SK-MEL-5 (cell line): ENCODE results near the gene LAMA3. TPM values are rescaled to one million over a fixed set of nuclear protein-coding genes. Genes with fewer than 3 reads are reported as not detected.

ENCODE experiments used
- DNase-seq: peaks from one replicate; pipeline ENCODE4 v3.0.0-alpha.2; 2016; ENCODE audit warnings: low read depth, low spot score
- in situ Hi-C: cut with HindIII; loops from 2 replicates; pipeline ENCODE4 v1.10.0; 2016; ENCODE audit warnings: low sequenced_read_pairs, high pct_unique_total_duplicates, low pct_unique_long_range_greater_than_20kb
- total RNA-seq: library from RNA; depleted of rRNA; stranded (reverse); fragments of >200 nt; shearing (Covaris generic); gene quantifications from 2 replicates; pipeline ENCODE4 v1.2.3, GENCODE V29; 2014

Gene LAMA3
- total RNA-seq, 1 experiment from 2014 or later: 1.1 TPM

DNA sequence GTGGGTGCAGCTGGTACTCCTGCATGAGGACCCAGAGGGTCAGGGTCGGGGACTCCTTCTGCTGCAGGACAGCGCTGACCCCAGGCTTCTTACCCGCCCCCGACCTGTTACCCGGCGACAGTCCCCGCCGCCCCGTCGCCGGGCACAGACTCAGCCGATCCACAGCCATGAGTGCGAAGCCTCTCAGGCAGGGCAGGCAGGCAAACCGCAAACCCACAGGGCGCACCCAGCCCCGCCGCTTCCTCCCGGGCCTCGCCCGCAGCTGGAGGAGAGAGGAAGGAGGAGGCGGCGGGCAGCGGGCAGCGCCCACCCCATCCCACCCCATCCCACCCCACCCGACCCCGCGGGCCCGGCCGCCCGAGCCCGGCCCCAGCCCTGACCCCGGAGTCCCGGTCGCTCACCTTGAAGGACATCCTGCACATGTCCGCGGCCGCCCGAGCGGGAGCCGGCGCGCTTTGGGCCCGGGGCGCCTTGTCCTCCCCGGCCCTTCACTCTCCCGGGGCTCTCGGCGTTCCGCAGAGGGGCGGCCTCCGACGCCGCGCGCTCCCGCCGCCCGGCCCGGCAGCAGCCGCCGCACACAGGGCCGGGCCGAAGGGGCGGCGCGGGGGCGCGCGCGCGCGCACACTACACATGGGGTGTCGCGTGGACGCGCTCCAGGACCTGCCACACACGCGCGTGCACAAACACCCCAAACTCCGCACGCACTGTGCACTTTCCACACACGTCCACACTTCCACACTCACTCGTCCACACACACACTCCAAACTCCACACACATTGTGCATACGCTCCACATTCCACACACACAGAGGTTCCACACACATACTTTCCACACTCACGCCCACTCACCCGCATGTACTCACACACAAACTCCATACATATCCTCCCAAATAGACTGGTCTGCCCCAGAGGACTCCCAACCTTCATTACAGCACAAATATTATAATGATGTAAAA is 26.7 kb upstream of the LAMA3 start, which contains the start of gene ANKRD29:
ANKRD29 (minus strand) TSS at position 603 of the 955 bp plus-strand sequence; CDS start at position 422, 181 bp downstream.
- in situ Hi-C loops: no loop called here
- peak; percentile 46 for DNase-seq

DNA sequence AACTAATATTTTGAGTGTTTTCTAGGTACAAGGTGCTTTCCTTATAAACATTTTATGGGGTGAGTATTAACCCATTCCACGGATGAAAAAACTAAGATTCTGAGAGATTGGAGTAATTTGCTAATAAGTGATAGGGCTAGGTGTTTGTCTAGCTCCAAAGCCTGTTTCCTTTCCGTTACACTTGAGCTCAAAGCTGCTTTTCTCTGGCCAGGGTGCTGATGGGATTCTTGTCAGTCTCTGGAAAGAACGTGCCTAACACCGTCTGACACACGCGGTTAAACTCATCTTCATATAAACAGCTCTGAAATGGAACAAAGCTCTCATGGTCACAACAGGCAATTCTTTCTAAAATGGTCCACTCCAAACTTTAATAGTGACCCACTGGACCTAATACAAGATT is 24.6 kb upstream of the LAMA3 start:
- in situ Hi-C loops: no loop called here
- no peak for DNase-seq

DNA sequence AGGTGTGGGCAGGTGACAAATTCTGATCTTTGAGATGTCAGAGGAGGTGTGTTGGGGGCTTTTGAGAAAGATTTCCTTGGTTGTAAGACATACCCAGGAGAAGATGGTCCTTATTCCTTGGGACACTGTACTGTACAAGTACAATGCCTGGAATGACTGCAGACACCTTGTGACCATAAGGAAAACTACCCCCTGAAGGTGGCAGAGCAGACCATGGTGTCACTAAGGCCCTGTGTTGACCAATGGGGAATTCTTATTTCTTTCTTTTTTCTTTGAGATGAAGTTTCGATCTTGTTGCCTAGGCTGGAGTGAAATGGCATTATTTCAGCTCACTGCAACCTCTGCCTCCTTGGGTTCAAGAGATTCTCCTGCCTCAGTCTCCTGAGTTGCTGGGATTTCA is 22.1 kb upstream of the LAMA3 start:
- in situ Hi-C loops: no loop called here
- no peak for DNase-seq

DNA sequence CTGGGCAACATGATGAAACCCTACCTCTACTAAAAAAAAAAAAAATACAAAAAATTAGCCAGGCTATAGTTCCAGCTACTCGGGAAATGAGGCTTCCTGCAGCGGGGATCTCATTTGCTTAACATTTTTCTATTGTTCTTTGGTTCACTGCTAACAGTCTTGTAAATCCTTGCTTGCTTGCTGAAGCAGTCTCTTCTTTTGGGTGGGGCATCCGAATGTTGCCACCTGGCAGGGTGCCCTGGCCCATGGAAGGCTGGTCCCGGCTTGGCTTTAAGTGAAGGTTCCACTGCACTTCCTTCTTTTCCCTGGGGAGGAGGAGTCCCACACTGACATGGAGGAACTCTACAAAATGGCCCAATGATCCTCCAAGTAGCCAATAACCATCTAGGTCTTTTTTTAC is 20.5 kb upstream of the LAMA3 start:
- DNase-seq: no peak
- in situ Hi-C loops: no loop called here

DNA sequence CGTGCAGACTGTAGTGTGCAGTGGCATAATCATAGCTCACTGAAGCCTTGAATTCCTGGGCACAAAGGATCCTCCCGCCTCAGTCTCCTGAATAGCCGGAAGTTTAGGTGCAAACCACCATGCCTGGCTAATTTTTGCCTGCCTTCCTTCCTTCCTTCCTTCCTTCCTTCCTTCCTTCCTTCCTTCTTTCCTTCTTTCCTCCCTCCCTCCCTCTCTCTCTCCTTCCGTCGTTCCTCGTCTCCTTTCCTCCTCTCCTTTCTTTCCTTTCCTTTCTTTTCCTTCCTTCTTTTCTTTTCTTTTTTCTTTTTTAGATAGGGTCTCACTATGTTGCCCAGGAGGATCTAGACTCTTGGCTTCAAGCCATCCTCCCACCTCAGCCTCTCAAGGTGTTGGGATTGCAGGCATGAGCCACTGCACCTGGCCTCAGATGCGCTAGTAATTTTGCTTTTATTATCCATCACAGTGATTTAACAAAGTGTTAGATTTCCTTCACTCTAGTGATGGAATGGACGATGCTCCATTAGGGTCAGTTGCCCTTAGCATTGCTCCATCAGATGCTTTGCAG is 20.0 kb upstream of the LAMA3 start:
- in situ Hi-C loops: no loop called here
- no peak for DNase-seq

DNA sequence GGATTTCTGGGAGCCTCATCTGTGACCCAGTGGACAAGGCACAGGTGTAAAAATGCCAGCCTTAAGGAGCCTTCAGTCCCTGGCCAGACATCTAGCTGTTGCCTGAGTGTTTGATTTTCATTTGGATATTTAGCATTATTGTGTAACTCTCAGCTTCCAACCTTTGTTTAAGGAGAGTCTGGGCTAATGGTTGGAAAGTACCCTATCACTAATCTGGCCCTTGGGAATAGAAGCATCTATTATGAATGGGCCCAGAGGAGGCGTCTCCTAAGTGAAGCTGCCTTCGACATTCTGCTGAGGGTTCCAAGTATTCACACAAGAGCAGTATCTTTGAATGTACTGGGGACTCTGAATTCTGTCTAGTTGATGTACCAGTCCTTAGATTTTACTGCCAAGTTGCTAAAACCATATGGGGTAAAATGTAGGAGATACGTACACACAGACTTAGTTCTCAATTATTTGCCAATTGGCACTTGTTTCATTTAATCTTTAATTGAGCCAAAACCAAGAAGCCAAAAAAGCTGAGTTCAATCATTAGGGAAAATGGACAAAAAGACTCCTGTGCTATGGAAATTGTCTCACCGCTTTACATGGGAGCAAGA is 19.3 kb upstream of the LAMA3 start:
- no peak for DNase-seq
- in situ Hi-C loops: no loop called here

DNA sequence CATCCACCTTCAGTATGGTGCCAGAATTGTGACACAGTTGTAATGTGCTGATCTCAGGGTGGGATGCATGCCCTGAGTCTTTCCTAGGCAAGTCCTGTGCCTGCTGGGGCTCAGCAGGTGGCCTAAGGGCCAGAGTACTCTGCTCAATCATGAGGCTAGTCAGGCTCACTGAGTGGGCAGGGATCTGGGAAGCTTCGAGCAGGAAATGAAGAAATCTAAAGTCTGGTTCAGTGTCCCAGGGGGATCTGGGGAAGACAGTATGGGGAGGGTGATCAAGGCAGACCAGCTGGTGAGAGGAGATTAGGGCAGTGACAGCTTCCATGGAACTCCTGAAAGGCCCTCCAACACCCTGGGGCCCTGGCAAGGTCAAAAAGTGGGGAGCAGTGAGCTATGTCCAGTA is 17.7 kb upstream of the LAMA3 start:
- in situ Hi-C loops: no loop called here
- DNase-seq: peak; percentile 30

DNA sequence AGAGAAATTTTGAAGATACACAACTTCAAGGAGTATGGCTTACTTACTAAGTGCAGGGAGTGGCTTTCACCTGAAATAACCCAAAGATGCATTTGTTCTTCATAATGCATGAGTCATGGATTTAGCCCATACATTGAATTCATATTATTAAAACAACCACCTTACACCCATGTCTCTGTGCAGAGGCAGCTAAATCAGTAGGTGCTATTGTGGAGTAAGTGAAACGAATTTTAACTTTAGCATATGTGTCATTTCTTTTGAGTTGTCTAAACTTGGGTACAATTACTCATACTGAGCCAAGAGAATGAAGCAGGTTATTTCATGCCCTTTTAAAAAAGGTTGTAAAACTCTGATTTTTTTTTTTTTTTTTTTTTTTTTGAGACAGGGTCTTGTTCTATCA is 15.5 kb upstream of the LAMA3 start:
- in situ Hi-C loops: no loop called here
- no peak for DNase-seq

DNA sequence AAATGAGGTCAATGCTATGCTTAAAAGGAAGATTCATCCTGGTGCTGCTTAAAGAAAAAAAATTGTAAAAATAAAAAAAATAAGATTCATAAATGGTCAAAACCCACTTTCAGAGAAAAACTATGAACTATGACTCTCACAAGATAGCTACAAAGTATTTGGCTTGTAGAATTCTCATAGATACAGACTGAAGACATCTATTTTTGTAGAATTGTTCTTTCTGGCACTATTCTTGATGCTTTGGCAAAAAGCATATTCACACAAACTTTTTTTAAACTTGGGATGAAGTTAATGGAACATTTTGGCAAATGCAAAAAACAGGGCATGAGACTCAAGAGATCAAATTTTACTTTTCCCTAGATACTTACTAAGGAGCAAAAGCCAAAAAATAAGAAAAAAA is 14.0 kb upstream of the LAMA3 start:
- no peak for DNase-seq
- in situ Hi-C loops: no loop called here

DNA sequence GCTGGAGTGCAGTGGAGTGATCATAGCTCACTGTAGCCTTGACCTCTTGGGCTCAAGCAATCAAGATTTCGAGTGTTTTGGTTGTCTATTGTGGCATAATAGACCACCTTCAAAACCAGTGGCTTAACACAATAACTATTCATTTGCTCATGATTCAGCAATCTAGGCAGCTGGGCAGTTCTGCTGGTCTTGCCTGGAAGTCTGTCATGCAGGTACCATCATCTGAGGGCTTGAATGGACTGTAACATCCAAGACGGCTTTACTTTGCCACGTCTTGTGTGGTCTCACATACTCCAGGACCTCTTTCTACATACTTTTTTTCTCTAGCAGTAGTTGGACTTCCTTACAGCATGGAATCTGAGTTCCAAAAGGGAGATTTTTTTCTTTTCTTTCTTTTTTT is 13.4 kb upstream of the LAMA3 start:
- no peak for DNase-seq
- in situ Hi-C loops: no loop called here

DNA sequence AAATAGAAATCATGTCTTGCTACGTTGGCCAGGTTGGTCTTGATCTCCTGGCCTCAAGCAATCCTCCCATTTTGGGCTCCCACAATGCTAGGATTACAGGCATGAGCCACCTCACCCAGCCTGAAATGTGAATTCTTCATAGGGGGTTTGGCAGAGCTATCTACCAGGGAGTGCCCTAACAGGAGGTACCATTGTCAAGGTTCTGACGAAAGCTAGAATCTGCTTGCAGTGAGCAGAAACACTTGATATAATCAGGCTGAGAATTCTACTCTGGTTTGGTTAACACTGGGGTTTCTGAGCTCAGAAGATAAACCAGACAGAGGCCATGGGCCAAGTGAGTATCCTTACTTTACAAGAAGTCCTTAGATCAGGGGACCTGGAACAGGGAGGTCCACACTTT is 7.2 kb upstream of the LAMA3 start:
- in situ Hi-C loops: no loop called here
- no peak for DNase-seq

DNA sequence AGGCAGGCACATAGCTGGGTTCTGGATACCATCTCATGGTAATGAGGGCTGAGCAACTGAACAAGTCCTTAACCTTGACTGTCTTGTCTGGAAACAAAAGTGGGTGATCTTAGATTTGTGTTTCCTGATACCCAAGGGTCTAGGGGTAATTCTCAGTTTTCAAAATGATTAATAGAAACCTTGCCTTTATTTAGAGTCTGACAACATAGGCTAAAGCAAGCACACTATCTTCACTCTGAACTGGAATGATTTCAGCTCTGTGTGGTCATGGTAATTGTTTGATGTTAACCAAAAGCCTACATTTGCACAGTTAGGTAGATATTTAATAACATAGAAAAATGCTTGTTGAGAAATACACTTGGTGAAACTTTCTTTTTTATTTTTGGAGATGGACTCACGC is 6.8 kb upstream of the LAMA3 start:
- DNase-seq: no peak
- in situ Hi-C loops: no loop called here

DNA sequence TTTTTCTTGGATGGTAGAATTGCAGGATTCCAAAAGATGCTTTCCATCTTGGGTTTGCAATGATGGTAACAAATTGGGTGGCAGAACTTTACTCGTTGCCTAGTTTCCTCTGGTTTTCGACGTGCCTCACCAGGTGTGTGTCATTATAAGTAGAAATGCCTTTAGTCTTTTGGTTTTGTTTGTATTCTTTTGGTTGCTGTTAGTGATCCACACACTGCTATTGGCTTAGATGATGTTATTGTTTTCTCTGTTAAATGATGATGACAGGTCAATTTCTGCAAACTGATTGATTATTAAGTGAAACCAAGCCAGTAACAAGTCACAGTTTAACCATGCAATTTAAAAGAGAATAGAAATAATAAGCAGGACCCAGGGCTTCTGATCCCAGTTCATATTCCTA is 6.1 kb upstream of the LAMA3 start:
- in situ Hi-C loops: no loop called here
- DNase-seq: no peak

DNA sequence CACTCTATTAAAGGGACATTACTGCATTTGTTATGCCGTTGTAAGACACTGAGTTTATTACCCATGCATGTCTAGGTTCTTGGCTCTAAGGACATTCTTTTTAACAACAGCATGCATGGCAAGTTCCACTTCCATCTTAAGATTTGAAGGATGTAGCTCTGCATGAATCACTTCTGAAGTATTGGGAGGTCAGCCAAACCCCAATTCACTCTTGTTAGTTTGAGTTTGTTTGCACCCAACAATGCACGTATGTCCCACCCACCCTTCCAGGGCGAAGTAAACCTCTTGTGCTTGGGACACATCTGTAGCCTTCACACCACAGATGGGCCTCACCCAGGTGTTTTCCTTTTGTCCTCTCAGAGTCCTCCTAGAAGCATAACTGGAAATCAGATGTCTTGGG is 5.6 kb upstream of the LAMA3 start:
- in situ Hi-C loops: no loop called here
- no peak for DNase-seq

DNA sequence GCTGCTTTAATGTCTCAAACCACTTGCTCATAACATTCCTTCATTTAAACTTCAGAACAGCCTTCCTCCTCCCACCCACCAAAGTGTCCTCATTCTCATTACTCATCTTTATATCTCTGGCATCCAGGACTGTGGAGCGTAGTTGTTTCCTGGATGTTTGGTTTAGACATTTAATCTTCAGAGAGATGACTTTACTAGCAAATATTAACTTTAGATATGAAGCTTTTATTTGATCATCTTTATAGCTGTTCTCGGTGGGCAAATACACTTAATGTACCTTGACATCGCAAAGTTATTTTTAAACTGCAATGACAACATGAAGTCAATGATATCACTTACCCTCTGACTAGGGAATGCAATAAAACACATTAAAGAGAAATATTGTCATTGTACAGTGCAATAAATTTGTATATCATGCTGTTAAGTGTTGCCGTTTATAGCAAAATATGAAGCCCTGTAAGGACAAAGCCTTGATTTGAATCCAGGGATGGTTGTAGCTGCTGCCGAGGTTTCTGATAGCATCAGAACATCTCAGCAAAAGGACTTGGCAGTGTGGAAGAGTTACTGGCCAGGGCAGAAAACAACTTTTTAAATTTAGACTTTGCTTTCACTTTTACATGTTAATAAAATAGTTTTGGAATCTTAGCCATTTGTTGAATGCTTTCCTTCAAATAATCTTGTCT is 4.6 kb upstream of the LAMA3 start:
- in situ Hi-C loops: no loop called here
- no peak for DNase-seq

DNA sequence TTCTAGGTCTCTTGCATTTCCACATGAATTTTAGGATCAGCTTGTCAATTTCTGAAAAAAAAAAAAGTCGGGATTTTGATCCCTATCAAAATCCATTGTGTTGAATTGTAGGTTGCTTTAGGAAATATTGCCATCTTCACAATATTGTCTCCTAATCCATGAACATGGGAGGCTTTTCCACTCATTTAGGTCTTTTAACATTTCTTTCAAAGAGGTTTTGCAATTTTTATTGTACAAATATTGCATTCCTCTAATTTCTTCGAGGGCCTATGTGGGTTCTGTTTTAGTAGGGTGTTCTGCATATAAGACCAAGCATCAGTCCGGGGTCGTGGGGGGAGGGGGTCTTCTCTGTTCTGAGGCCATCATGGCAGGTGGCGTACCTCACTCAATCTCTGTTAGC is 725 bp upstream of the LAMA3 start:
- in situ Hi-C loops: no loop called here
- no peak for DNase-seq

DNA sequence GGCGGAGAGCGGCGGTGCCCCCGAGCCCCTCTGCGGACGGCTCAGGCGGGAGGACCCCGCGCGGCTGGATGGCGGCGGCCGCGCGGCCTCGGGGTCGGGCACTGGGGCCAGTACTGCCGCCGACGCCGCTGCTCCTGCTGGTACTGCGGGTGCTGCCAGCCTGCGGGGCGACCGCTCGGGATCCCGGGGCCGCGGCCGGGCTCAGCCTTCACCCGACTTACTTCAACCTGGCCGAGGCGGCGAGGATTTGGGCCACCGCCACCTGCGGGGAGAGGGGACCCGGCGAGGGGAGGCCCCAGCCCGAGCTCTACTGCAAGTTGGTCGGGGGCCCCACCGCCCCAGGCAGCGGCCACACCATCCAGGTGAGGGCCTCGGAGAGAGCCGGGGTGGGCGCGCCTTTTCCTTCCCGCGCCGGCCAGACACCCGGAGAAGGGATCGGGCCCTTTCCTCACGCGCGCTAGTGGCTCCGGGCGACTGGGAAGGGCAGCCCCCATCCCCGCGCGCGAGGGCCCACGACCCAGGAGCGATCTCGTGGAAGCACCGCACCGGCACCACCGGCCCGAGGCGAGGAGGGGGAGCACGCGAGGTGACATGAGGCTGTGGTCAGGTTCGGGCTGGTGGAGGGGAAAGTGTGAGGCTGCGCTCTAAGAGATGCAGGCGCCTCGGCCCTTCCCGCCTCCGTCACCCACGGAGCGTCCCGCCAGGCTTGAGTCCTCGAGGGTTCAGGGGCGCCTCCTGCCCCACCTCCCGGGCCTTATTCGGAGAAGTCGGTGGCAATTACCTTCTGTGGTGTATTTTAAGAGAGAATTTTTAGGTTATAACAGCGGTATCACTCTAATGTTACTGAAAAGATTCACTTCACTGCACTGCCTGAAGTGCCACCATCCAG is 607 bp downstream of the LAMA3 start:
- in situ Hi-C loops: no loop called here

More for the DNA sequence above, 607 bp downstream of the LAMA3 start:
- DNase-seq: no peak
